Measurements from ENCODE around the gene ANKRD34A. TPM values are rescaled to one million over a fixed set of nuclear protein-coding genes. Genes with fewer than 3 reads are reported as not detected.

ANKRD34A gene
- total and polyA plus RNA-seq, 2 of the 13 experiments (the other 11 are each of a cell fraction or from before 2014, with no cell fraction given) = 0.05 to 0.07 TPM

DNA sequence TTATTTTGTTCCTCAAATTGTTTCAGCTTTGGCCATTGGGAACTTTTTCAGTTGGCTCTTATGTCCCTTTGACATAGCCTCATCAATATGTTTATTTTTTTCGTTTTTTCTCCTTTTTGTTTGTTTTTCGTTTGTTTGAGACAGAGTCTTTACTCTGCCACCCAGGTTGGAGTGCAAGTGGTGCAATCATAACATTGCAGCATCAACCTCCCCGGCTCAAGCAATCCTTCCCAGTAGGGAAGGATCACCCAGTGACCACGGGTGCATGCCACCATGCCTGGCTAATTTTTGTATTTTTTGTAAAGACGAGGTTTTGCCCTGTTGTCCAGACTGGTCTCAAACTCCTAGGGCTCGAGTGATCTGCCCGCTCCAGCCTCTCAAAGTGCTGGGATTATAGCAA, 8.2 kb upstream of the ANKRD34A start (continued):
- TF ChIP-seq, protein P1, sequence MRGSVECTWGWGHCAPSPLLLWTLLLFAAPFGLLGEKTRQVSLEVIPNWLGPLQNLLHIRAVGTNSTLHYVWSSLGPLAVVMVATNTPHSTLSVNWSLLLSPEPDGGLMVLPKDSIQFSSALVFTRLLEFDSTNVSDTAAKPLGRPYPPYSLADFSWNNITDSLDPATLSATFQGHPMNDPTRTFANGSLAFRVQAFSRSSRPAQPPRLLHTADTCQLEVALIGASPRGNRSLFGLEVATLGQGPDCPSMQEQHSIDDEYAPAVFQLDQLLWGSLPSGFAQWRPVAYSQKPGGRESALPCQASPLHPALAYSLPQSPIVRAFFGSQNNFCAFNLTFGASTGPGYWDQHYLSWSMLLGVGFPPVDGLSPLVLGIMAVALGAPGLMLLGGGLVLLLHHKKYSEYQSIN (CRISPR knock-in tag; IDR thresholded peaks at IDR 0.05; ENCODE audit: borderline replicate concordance) = no peak
- TF ChIP-seq ZNF546 (CRISPR knock-in tag; conservative IDR thresholded peaks at IDR 0.05) (no peak), TOE1 (CRISPR knock-in tag; IDR thresholded peaks at IDR 0.05) (no peak), ZNF607 (CRISPR knock-in tag; IDR thresholded peaks at IDR 0.05; ENCODE audit: borderline replicate concordance) (no peak), ZZZ3 (CRISPR knock-in tag; IDR thresholded peaks at IDR 0.05; ENCODE audit: borderline replicate concordance) (no peak), DNMT1 (CRISPR knock-in tag; IDR thresholded peaks at IDR 0.05) (no peak), SAP130 (CRISPR knock-in tag; IDR thresholded peaks at IDR 0.05; ENCODE audit: low read depth) (peak; percentile 45; the same call in 1 of the 2 replicates), RAD21 (CRISPR knock-in tag; IDR thresholded peaks at IDR 0.05) (no peak), ZBTB1 (CRISPR knock-in tag; IDR thresholded peaks at IDR 0.05; ENCODE audit: borderline replicate concordance) (no peak), CCDC6 (CRISPR knock-in tag; IDR thresholded peaks at IDR 0.05) (no peak), ATRX (CRISPR knock-in tag; IDR thresholded peaks at IDR 0.05; ENCODE audit: borderline replicate concordance) (no peak), ZNF773 (CRISPR knock-in tag; IDR thresholded peaks at IDR 0.05; ENCODE audit: borderline replicate concordance) (no peak), GABPA (IDR thresholded peaks at IDR 0.05; ENCODE audit: low read depth, low read length) (no peak), GABPA (CRISPR knock-in tag; IDR thresholded peaks at IDR 0.05; ENCODE audit: low read depth) (no peak), ZNF678 (CRISPR knock-in tag; IDR thresholded peaks at IDR 0.05) (no peak), ZMYM3 (CRISPR knock-in tag; IDR thresholded peaks at IDR 0.05) (peak; percentile 15; the same call in 1 of the 2 replicates)
- TF ChIP-seq, protein P2, sequence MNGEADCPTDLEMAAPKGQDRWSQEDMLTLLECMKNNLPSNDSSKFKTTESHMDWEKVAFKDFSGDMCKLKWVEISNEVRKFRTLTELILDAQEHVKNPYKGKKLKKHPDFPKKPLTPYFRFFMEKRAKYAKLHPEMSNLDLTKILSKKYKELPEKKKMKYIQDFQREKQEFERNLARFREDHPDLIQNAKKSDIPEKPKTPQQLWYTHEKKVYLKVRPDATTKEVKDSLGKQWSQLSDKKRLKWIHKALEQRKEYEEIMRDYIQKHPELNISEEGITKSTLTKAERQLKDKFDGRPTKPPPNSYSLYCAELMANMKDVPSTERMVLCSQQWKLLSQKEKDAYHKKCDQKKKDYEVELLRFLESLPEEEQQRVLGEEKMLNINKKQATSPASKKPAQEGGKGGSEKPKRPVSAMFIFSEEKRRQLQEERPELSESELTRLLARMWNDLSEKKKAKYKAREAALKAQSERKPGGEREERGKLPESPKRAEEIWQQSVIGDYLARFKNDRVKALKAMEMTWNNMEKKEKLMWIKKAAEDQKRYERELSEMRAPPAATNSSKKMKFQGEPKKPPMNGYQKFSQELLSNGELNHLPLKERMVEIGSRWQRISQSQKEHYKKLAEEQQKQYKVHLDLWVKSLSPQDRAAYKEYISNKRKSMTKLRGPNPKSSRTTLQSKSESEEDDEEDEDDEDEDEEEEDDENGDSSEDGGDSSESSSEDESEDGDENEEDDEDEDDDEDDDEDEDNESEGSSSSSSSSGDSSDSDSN (CRISPR knock-in tag; IDR thresholded peaks at IDR 0.05) = no peak
- TF ChIP-seq, protein P3, sequence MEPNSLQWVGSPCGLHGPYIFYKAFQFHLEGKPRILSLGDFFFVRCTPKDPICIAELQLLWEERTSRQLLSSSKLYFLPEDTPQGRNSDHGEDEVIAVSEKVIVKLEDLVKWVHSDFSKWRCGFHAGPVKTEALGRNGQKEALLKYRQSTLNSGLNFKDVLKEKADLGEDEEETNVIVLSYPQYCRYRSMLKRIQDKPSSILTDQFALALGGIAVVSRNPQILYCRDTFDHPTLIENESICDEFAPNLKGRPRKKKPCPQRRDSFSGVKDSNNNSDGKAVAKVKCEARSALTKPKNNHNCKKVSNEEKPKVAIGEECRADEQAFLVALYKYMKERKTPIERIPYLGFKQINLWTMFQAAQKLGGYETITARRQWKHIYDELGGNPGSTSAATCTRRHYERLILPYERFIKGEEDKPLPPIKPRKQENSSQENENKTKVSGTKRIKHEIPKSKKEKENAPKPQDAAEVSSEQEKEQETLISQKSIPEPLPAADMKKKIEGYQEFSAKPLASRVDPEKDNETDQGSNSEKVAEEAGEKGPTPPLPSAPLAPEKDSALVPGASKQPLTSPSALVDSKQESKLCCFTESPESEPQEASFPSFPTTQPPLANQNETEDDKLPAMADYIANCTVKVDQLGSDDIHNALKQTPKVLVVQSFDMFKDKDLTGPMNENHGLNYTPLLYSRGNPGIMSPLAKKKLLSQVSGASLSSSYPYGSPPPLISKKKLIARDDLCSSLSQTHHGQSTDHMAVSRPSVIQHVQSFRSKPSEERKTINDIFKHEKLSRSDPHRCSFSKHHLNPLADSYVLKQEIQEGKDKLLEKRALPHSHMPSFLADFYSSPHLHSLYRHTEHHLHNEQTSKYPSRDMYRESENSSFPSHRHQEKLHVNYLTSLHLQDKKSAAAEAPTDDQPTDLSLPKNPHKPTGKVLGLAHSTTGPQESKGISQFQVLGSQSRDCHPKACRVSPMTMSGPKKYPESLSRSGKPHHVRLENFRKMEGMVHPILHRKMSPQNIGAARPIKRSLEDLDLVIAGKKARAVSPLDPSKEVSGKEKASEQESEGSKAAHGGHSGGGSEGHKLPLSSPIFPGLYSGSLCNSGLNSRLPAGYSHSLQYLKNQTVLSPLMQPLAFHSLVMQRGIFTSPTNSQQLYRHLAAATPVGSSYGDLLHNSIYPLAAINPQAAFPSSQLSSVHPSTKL (CRISPR knock-in tag; IDR thresholded peaks at IDR 0.05) = peak; percentile 70
- TF ChIP-seq, protein P4, sequence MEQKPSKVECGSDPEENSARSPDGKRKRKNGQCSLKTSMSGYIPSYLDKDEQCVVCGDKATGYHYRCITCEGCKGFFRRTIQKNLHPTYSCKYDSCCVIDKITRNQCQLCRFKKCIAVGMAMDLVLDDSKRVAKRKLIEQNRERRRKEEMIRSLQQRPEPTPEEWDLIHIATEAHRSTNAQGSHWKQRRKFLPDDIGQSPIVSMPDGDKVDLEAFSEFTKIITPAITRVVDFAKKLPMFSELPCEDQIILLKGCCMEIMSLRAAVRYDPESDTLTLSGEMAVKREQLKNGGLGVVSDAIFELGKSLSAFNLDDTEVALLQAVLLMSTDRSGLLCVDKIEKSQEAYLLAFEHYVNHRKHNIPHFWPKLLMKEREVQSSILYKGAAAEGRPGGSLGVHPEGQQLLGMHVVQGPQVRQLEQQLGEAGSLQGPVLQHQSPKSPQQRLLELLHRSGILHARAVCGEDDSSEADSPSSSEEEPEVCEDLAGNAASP (CRISPR knock-in tag; IDR thresholded peaks at IDR 0.05; ENCODE audit: borderline replicate concordance) = 0 out of 2 replicates have a peak, but pooled peaks have one; percentile 24
- TF ChIP-seq, protein P5, sequence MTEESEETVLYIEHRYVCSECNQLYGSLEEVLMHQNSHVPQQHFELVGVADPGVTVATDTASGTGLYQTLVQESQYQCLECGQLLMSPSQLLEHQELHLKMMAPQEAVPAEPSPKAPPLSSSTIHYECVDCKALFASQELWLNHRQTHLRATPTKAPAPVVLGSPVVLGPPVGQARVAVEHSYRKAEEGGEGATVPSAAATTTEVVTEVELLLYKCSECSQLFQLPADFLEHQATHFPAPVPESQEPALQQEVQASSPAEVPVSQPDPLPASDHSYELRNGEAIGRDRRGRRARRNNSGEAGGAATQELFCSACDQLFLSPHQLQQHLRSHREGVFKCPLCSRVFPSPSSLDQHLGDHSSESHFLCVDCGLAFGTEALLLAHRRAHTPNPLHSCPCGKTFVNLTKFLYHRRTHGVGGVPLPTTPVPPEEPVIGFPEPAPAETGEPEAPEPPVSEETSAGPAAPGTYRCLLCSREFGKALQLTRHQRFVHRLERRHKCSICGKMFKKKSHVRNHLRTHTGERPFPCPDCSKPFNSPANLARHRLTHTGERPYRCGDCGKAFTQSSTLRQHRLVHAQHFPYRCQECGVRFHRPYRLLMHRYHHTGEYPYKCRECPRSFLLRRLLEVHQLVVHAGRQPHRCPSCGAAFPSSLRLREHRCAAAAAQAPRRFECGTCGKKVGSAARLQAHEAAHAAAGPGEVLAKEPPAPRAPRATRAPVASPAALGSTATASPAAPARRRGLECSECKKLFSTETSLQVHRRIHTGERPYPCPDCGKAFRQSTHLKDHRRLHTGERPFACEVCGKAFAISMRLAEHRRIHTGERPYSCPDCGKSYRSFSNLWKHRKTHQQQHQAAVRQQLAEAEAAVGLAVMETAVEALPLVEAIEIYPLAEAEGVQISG (CRISPR knock-in tag; IDR thresholded peaks at IDR 0.05) = peak; percentile 44; the same call in 1 of the 2 replicates
